ENCODE results near the gene TLR9.

- TF ChIP-seq CTCF (conservative IDR thresholded peaks at IDR 0.05): no peak
- TF ChIP-seq ZFX (IDR thresholded peaks at IDR 0.05): no peak
Measured at GRCh38 chr3:52195823-52196331, 29.6 kb downstream of the TLR9 start.
